HG03066 (cell line): ENCODE results near the gene ZC3H4.
A peak's percentile ranks its signal among the peaks of the same experiment; 100 is the strongest.
"Not testable (repeated sequence)": the region's sequence is repeated elsewhere in the genome, so short reads cannot be mapped to it uniquely, and the experiment has no call there.

Source experiments
- ATAC-seq: cut with Tn5 transposase; IDR thresholded peaks from one replicate; pipeline ENCODE4 v1.9.1; 2021; ENCODE audit warnings: low read depth; ENCODE audit not compliant: unreplicated experiment

ZC3H4 gene

DNA sequence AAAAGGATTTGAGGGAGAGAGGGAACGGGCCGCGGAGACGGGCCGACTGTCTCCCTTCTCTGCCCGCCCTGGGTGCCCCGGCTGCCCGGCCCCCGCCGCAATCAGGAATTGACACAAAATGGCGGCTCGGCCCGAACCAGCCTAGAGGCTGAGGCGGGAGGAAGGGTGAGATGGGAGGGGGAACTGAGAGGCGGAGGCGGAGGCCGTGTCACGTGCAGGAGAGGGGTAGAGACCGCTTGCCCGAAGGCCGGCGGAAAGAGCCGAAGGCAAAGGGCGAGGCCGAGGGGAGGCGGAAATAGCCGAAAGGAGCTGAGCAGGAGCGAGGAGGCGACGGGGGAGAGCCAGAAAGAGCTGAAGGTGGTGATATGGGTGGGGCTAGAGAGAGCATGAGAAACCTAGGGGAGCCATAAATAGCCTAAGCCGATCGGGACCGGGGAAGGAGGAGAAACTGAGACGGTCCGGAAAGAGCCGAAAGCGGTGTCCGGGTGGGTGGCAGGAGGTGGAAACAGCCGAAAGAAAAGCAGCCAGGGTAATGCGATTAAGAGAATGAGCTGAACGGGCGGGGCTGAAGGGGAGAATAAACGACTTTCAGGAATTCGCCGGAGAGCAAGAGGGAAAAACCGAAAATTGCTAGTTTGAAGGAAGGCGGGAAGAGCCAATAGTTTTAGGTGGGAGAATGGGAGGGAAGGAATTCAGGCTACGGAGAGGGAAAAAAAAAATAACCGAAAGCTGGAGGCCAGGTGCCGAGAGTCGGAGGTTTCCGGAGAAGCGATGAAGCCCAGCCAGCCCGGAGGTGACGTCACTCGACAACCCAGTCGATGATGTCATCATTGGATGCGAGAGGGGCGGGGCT lies at the start of gene ZC3H4:
ZC3H4 (minus strand) TSS at position 780 of the 853 bp plus-strand sequence. CDS start 1,192 bp downstream, outside the sequence.
- peak; percentile 74 for ATAC-seq

DNA sequence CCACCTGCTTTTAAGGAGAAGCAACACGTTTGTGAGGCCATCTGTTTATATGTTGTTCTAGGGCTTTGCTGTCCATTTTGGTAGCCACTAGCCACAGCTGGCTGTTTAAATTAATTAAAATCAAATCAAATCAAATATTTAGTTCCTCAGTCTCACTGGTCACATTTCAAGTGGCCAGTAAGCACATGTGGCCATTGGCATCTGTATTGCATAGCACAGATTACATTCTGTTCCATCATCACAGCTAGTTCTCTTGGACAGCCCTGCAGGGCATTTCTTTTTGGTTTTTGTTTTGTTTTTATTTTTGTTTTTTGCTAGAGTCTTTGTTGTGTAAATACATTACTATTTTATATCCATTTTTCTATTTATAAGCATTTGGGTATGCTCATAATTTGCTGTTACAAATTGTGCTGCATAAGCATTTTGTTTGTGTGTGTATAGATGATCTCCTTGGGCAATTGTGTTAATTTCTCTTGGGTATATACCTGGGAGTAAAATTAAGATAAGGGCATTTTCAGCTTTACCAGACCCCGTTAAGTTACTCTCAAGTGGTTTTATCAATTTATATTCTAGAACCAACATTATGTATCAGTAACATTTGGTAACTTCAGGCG lies 48.4 kb upstream of the ZC3H4 start:
- no peak for ATAC-seq

DNA sequence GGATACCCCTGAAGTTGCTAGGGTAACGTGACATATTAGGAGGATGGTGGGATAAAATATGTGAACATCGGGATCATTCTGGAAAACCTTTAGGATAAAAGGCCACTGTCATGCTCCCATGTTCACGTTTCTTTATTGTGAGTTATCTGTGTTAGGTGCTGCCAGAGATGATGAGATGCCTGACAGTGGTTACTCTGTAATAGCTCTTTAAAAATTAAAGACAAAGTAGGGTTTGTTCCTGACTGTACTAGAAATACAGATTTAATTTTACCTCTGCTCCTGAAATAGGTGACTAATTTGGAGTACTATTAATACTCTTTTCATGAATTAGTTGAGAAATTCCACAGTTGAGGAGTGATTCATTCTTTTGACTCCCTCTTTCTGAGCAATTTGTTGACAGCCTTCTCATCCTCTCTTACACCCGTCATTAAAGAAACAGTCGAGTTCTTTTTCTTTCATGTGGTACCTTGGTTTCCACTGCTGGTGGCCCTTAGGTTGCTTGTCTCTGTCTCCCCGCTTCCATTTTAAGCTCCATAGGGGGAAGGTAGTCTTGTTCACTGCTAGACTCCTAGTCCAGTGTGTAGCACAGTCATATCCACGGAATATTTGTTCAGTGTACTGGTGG lies 45.4 kb upstream of the ZC3H4 start:
- ATAC-seq: no peak

DNA sequence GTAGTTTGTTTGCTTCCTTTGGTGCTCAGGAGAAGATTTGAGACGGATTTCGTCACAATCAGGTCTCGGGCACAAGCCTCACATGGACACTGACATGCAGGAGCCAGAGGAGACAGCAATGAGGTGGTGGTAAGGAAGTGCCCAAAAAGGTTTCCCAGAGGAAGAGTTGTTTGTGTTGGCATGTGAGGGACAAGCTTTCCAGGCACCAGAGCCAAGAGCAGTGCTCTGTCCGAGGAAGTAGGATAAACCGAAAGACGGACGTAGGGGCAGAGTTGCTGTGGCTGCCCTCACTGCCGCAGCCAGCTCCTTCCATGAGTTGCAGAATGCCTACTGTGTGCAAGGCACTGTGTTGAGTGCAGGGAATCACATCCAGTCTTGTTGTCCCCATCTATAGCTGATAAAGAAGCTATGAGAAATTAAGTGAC lies 44.8 kb upstream of the ZC3H4 start:
- no peak for ATAC-seq

DNA sequence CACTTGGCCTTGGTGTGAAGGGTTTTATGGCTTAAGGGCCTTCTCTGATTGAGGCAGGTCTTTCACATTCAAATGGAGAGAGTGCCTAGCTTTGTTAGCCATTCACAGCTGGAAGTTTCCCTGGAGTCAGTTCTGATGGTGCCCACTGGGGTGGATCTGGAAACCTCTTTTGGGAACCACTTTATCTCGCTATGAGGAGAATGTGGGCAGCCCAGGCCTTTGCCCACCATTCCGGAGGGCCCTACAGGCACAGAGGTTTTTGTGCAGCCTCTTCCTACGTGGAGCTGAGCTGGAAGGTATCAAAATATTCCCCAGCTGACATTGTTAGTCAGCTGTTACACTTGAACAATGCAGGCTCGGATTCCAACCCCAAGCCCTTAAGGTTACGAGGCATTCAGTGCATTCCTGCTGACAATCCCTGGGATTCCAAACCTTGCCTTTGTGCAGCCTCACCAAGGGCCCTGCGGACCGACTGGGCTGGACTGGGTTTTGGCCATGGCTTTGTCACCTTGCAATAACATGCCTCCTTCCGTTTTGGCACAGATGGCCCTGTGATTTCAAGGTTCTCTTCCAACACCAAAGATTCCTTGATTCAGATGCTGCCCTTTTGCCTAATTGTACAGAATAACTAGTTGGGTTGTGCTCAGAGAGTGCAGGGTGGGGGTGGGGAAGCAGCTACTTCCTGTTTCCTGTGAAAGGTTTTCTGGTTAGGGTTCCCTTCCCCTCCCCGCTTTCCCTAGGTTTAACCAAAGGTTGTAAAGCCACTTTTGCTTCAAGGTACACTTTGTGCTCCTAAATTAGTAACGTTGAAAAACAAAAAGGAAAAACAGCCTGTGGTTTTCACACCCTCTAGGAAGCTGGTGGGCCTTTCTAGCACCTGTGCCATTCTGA lies 44.1 kb upstream of the ZC3H4 start:
- ATAC-seq: no peak

DNA sequence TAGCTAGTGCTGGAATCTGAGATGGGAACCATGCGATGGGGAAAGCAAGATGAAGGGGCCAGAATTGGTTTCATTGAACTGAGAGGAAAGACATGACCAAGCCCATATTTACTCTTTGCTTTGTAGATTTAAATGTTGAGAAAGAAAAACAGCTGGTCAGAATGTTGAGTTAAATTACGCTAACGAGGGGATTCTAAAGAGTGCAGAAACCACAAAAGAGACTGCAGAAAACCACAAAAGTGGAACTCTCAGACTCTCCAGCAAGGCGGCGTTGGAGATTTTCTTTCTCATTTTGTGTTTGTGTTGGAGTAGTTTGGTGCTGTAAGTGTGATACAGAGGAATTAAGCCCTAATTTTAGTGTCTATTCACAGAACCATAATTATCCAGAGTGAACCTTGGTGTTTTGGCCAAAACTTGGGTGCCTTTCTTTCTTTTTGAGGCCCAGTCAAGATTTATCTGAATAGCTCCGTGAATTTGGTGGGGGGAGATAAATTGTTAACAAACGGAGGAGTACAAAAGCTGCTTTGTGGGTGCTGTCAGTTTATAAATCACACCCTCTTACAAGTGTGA lies 43.4 kb upstream of the ZC3H4 start:
- ATAC-seq: no peak

DNA sequence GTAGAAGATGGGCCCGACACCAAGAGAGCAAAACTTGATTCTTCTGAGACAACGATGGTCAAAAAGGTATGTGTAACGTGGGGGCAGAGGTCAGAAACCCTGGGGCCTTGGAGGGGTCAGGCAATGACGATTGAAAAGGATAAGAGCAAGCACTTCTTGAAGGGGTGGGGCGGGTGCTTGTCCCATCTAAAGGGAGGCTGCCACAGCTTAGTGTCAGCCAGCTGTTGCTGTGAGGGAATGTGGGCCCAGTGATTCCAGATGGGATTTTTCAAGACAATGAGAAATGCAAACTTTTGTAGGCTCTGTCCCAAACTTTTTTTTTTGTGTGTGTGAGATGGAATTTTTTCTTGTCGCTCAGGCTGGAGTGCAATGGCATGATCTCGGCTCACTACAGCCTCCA lies 41.6 kb upstream of the ZC3H4 start:
- ATAC-seq: no peak

DNA sequence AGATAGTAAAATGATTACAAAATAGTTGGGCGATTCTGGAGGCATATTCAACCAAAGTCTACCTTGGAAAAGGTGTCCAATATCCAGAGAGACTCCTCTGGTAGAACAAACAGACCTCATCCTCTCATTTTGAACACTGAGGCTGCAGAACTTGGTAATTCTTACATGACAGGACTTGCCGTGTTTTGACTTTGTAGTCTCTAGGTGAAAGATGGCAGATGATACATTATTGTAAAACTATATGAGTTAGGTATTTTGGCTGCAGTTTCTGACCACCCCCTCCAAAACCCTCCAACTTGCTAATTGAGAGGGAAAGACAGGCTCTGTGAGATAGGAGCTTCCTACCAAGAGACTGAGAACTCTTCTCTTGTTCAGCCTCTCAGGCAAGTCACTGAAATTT lies 39.7 kb upstream of the ZC3H4 start:
- no peak for ATAC-seq

DNA sequence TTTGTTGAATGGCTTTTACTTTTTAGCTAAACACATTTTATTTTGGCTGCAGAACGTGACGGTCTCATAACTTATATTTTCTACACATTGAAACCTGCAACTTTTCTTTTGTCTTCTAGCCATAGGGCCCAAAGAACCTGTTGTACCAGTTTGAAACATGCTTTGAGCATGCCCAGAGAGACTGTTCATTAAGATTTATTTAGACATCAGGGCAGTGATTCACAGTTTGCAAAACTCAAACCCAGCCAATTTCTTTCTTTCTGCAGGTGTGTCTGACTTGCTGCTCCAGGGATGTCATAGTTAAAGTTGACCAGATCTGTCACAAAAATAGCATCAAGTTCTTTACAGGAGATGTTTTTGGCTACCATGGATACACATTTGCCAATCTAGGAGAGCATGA lies 39.1 kb upstream of the ZC3H4 start:
- ATAC-seq: no peak

DNA sequence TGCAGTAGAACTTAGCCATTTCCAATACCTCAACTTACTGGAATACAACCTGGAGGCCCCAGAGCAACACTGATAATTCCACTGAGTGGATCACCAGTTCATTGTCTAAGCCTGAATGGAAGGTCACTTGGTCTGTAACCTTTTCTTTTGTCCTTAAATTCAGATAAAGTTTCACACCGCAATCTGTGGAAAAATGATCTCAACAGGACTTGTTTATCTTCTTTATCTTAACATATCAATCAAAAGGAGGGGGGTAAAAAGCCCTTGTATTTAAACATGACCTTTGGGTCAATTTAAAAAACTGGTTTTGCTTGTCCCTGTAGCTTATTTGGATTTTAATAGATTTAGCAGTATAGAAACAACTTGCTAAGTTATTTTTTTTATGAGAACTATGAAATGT lies 38.6 kb upstream of the ZC3H4 start:
- ATAC-seq: no peak

DNA sequence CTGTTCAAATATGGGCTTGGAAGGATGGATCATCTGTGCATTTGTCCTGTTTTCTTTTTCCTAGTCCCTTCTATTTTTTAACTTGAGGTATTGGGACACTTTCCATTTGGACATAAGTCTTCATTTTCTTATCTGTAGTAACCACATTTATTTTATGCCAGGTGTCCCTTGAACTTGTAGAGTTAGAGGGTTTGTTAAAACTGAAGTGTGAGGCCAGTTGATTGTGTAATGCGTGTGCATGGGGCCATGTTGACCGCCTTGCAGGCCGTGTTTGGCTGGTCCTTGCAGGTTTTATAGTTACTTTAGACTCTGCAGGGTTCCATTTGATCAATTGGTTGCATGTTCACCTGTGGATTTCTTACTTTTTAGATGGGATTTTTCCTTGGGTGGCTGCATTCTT lies 38.1 kb upstream of the ZC3H4 start:
- ATAC-seq: no peak

DNA sequence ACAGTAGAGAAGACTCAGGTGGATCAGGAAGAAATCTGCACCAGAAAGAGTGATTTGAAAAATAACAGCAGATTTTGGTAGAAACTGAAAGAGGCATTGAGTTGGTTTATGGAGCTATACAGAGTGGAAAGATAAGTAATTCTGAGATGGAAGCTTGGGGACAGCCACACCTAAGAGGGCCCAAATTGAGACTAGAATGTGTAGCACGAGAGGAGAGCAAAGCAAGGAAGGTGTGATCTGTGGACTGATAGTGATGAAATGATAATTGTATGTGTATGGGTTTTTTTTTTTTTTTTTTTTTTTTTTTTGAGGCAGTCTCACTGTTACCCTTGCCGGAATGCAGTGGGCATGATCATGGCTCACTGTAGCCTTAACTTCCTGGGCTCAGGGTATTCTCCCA lies 33.3 kb upstream of the ZC3H4 start:
- ATAC-seq: no peak

DNA sequence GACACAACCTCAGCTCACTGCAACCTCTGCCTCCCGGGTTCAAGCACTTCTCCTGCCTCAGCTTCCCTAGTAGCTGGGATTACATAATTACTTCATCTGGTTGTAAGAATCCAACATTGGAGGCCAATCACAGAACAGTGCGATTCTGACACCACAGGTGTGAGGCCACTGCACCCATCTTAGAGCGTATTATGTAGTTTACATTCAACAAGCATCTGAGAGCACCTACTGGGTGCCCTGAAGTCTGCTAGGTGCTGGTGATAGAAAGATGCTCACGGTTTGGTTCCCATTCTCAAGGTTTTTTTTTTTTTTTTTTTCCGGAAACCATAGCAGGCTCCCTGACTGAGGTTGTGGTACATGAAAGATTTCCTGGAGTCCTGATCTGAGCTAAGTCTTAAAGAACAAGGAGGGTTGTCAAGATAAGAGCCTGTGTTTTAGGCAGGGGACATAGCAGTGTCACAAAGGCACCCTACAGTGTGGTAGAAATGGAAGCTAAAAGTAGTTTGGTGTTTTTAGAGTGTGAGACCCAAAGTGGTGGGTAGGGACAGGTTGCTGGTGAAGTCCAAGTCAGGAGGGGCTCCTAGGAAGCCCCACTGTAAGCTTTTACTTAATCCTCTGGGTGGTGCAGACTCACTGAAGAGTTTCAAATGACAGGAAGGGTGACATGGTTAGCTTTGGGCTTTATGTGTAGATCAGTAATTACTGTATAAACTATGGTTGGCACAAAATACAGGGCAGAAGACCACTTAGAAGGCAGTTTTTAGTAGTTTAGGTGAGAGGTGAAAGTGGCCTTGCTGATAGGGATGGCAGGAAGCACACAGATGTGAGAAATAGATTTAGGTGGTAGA lies 32.3 kb upstream of the ZC3H4 start:
- no peak for ATAC-seq

DNA sequence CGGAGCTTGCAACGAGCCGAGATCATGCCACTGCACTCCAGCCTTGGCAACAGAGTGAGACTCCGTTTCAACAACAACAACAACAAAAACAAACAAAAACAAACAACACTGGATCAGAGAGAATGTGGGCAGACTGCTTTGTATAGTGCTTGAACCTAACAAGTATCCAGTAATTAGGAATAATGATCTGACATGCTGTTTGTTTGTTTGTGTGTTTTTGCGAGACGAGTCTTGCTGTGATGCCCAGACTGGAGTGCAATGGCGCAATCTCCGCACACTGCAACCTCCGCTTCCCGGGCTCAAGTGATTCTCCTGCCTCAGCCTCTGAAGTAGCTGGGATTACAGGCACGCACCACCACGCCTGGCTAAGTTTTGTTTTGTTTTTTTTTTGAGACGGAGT lies 31.1 kb upstream of the ZC3H4 start:
- ATAC-seq: no peak

DNA sequence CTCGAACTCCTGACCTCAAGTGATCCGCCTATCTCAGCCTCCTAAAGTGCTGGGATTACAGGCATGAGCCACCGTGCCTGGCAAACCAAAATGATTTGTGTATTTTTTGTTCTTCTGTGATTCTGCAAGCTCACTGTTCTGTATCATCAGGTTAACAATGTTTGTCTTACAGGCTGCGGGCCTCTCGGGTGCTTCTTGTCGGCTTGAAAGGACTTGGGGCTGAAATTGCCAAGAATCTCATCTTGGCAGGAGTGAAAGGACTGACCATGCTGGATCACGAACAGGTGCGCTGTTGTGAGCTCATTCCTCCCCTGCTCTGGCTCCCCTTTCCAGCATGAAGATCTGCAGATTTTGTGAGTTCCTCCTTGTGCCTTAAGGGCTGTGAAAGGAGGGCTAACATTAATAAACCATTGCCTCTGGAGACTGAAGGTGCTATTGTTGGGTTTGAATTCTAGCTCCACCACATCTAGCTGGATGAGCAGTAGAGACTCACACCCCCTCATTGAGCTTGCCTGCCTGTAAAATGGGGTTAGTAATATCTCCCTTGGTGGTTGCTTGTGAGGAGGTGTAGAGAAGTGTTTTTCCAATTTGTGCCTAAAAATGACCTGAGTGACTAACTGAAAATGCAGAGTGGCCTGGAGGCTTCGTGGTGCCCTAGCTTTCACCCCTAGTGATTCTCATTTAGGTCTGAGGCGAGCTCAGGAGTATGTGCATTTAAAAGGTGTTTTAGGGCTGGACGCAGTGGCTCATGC lies 29.9 kb upstream of the ZC3H4 start:
- no peak for ATAC-seq

DNA sequence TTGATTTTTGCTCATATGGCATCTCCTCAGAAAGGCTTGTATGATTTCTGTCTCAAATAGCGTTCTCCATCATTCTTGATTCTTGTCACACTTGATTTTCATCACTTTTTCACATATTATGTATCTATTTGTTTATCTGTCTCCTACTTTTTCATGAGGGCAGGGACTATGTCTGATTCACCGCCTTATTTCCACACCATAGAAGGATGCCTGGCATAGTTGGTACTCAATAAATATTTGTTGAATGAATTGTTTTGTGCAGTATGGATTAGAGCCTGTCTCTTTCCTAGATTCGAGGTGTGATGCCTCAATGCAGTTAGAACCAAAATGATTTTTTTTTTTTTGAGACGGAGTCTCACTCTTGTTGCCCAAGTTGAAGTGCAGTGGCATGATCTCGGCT lies 29.2 kb upstream of the ZC3H4 start:
- ATAC-seq: no peak

DNA sequence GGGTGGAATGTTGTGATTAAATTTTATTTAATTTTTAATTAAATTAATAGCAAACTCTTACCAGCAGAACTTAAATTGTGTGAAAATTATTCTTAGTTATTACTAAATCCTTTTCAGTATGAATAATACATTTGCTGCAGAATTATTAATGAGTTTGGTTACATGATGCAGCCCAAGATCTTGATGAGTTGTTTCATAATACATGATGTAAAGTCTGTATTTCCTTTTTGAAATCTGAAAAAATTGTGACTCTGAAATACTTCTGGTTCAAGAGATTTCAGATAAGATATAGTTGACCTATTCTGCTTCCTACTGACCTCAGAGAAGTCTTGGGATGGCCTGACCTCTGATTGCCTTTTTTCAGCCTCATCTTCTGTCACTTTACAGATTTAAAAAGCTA lies 28.1 kb upstream of the ZC3H4 start:
- no peak for ATAC-seq

DNA sequence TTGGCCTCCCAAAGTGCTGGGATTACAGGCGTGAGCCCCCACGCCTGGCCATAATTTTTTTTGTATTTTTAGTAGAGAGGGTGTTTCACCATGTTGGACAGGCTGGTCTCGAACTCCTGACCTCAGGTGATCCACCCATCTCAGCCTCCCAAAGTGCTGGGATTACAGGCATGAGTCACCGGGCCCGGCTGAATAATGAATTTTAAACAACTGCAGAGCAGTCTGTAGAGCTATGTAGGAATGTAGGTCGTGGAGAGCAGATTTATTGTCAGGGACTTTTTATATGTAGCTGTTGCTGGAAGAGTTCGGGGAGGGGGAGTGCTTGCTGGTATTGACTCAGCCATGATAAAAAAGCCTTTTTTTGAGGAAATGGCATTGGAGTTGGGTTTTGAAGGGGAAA lies 27.7 kb upstream of the ZC3H4 start:
- not testable (repeated sequence) for ATAC-seq

DNA sequence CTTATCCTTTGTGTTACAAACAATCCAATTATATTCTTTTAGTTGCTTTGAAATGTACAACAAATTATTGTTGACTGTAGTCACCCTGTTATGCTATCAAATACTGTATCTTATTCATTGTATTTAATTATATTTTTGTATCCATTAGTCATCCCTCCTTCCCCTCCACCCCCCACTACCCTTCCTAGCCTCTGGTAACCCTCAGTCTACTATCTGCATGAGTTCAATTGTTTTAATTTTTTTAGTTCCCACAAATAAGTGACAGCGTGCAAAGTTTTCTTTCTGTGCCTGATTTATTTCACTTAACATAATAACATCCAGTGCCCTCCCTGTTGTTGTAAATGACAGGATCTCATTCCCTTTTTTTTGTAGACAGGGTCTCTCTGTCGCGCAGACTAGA lies 21.6 kb upstream of the ZC3H4 start:
- no peak for ATAC-seq
